ENCODE results near the gene RSPH1.
A peak's percentile ranks its signal among the peaks of the same experiment; 100 is the strongest.

RSPH1 gene

DNA sequence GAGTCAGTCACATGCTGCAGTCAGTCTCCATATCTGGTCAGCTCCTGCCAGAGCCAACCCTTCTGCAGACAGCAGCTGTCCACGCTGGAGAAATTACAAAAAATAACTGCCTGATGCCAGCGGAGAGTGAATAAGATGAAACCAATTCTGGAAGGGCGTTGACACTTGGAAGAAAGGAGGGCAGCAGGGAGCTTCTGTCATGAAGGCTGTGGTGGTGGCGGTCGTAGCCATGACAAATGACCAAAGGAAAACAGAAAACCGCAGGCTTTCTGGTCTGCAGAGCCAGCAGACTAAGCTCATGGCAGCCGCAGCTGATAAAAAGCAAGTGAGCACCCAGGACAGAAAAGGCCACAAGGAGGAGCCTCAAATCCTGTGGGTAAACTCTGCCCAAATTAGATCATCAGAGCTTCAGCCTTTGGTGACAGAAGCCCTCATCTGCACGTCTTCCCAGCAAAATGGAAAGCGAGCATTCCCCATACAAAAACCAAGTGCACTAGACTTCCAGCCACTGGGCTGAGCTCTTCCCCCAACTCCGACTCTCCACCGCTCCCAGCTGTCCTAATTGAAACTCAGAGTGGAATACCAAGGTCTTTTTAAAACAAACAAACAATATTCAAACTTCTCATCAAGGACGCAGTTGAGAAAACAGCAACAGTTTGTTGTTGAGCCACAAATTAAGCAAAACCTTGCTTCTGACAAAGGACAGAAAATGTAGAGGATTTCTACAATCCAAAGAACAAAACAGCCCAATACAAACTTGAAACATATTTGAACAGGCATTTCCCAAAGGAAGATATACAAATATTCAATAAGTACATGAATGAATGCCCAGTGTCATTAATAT lies 28.7 kb downstream of the RSPH1 start:
- peaks cover 32% of the 10 kb centered on the region for H3K4me1 ChIP-seq (ENCODE audit: insufficient read depth, low read length)
- H2AFZ ChIP-seq (ENCODE audit: low read depth, low read length), result no peak overlapping the region
- H3K79me2 ChIP-seq (ENCODE audit: insufficient read depth, low read length), result no peaks in the 10 kb centered on the region
- no peaks in the 10 kb centered on the region for H3K36me3 ChIP-seq (ENCODE audit: insufficient read depth, low read length)
- TF ChIP-seq CTCF (IDR thresholded peaks at IDR 0.05; ENCODE audit: borderline replicate concordance, extremely low read depth, low read length, poor library complexity, severe bottlenecking), result peak; percentile 55
- no peak for TF ChIP-seq EZH2 (IDR thresholded peaks at IDR 0.05; ENCODE audit: borderline replicate concordance, low read depth, low read length, severe bottlenecking)
- no peak overlapping the region for H3K4me2 ChIP-seq (ENCODE audit: insufficient read depth, low read length)
- no peak overlapping the region for H3K4me3 ChIP-seq (ENCODE audit: low read depth in 1 of 2, low read length in 2 of 2)
- no peak overlapping the region for H3K9ac ChIP-seq (ENCODE audit: low read depth, low read length)
- H3K27me3 ChIP-seq (ENCODE audit: insufficient read depth, low read length, poor library complexity), result no peaks in the 10 kb centered on the region
- no peaks in the 10 kb centered on the region for H4K20me1 ChIP-seq (ENCODE audit: insufficient read depth, low read length)
- no peaks in the 10 kb centered on the region for H3K9me3 ChIP-seq (ENCODE audit: insufficient read depth, low read length, severe bottlenecking)
- DNase-seq, result no peak
- peak; percentile 46; the same call in 1 of the 3 replicates for ATAC-seq (ENCODE audit: insufficient read depth, low read depth)
- H3K27ac ChIP-seq (ENCODE audit: low read length), result no peak overlapping the region

DNA sequence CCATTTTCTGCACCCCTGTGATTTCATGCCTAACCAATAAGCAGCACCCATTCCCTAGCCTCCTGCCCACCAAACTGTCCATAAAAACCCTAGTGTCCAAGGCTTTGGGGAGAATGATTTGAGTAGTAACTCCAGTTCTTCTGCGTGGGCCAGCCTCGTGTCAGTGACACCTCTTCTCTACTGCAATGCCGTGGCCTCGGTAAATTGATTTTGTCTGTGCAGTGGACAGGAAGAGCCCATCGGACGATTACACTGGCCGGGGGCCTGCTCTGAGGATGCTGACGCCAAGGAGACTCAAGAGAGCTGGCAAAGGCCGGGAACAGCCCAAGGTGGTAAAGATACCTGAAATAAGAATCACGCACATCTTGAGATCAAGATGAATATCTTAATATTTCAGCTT lies 29.3 kb downstream of the RSPH1 start:
- ATAC-seq (ENCODE audit: insufficient read depth, low read depth) (no peak), DNase-seq (no peak)
- no peak overlapping the region for H3K4me3 ChIP-seq (ENCODE audit: low read depth in 1 of 2, low read length in 2 of 2)
- no peaks in the 10 kb centered on the region for H3K9me3 ChIP-seq (ENCODE audit: insufficient read depth, low read length, severe bottlenecking)
- H3K4me2 ChIP-seq (ENCODE audit: insufficient read depth, low read length), result no peak overlapping the region
- no peak overlapping the region for H3K27ac ChIP-seq (ENCODE audit: low read length)
- H3K36me3 ChIP-seq (ENCODE audit: insufficient read depth, low read length), result no peaks in the 10 kb centered on the region
- H3K79me2 ChIP-seq (ENCODE audit: insufficient read depth, low read length), result no peaks in the 10 kb centered on the region
- no peak overlapping the region for H2AFZ ChIP-seq (ENCODE audit: low read depth, low read length)
- no peak for TF ChIP-seq CTCF (IDR thresholded peaks at IDR 0.05; ENCODE audit: borderline replicate concordance, extremely low read depth, low read length, poor library complexity, severe bottlenecking)
- TF ChIP-seq EZH2 (IDR thresholded peaks at IDR 0.05; ENCODE audit: borderline replicate concordance, low read depth, low read length, severe bottlenecking), result no peak
- peaks cover 38% of the 10 kb centered on the region for H3K4me1 ChIP-seq (ENCODE audit: insufficient read depth, low read length)
- H4K20me1 ChIP-seq (ENCODE audit: insufficient read depth, low read length), result no peaks in the 10 kb centered on the region
- H3K9ac ChIP-seq (ENCODE audit: low read depth, low read length), result no peak overlapping the region
- H3K27me3 ChIP-seq (ENCODE audit: insufficient read depth, low read length, poor library complexity), result no peaks in the 10 kb centered on the region

DNA sequence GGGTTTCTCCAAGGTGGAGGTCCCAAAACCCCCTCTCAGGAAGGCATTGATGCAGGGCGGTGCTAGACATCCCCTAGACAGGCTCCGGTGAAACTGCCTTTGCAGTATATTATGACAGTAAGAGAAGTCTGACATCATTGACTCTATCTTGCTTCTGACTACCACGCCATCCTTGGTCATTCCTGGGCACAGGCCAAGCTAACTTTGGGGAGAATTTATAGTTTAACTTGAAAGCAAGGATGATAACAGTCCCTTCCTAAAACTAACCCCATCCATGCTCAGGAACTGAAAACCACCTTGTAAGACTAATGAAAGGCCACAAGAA lies 30.3 kb downstream of the RSPH1 start:
- no peak overlapping the region for H3K4me2 ChIP-seq (ENCODE audit: insufficient read depth, low read length)
- H3K36me3 ChIP-seq (ENCODE audit: insufficient read depth, low read length), result no peaks in the 10 kb centered on the region
- no peaks in the 10 kb centered on the region for H4K20me1 ChIP-seq (ENCODE audit: insufficient read depth, low read length)
- H3K9ac ChIP-seq (ENCODE audit: low read depth, low read length), result no peak overlapping the region
- H3K27me3 ChIP-seq (ENCODE audit: insufficient read depth, low read length, poor library complexity), result no peaks in the 10 kb centered on the region
- no peak overlapping the region for H3K4me3 ChIP-seq (ENCODE audit: low read depth in 1 of 2, low read length in 2 of 2)
- H2AFZ ChIP-seq (ENCODE audit: low read depth, low read length), result no peak overlapping the region
- H3K79me2 ChIP-seq (ENCODE audit: insufficient read depth, low read length), result no peaks in the 10 kb centered on the region
- no peak for TF ChIP-seq CTCF (IDR thresholded peaks at IDR 0.05; ENCODE audit: borderline replicate concordance, extremely low read depth, low read length, poor library complexity, severe bottlenecking)
- peaks cover 48% of the 10 kb centered on the region for H3K4me1 ChIP-seq (ENCODE audit: insufficient read depth, low read length)
- no peak overlapping the region for H3K27ac ChIP-seq (ENCODE audit: low read length)
- DNase-seq (no peak), ATAC-seq (ENCODE audit: insufficient read depth, low read depth) (no peak)
- no peaks in the 10 kb centered on the region for H3K9me3 ChIP-seq (ENCODE audit: insufficient read depth, low read length, severe bottlenecking)
